Measurements from ENCODE around the gene KDM2B.

DNA sequence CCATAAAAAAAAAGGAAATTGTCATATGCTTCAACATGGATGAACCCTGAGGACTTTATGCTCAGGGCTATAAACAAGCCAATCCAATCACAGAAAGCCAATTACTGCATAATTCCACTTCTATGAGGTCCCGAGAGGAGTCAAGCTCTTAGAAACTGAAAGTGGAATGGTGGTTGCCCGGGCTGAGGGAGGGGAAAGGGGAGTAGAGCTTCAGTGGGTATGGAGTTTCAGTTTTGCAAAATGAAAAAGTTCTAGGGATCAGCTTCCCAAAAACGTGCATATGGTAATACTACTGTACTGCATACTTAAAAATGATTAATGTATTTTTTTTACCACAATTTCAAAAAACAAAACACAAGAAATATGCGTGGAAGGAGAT lies 128.9 kb downstream of the KDM2B start:
- TF ChIP-seq, protein P1, sequence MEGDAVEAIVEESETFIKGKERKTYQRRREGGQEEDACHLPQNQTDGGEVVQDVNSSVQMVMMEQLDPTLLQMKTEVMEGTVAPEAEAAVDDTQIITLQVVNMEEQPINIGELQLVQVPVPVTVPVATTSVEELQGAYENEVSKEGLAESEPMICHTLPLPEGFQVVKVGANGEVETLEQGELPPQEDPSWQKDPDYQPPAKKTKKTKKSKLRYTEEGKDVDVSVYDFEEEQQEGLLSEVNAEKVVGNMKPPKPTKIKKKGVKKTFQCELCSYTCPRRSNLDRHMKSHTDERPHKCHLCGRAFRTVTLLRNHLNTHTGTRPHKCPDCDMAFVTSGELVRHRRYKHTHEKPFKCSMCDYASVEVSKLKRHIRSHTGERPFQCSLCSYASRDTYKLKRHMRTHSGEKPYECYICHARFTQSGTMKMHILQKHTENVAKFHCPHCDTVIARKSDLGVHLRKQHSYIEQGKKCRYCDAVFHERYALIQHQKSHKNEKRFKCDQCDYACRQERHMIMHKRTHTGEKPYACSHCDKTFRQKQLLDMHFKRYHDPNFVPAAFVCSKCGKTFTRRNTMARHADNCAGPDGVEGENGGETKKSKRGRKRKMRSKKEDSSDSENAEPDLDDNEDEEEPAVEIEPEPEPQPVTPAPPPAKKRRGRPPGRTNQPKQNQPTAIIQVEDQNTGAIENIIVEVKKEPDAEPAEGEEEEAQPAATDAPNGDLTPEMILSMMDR (IDR thresholded peaks at IDR 0.05; ENCODE audit: low read length), result no peak
- no peak for TF ChIP-seq EZH2 (IDR thresholded peaks at IDR 0.05; ENCODE audit: borderline replicate concordance, low read length)
